ENCODE measurements around the gene PPM1B.

GRCh38 chr2:44163777-44164176 lies 4.9 kb upstream of the PPM1B start:
- TF ChIP-seq CTCF (tag by site-specific recombination; IDR thresholded peaks at IDR 0.05) (no peak), PRDM1 (tag by site-specific recombination; IDR thresholded peaks at IDR 0.05) (no peak), REST (tag by site-specific recombination; IDR thresholded peaks at IDR 0.05) (no peak), BCL11A (tag by site-specific recombination; IDR thresholded peaks at IDR 0.05; ENCODE audit: low read depth) (no peak), MYNN (tag by site-specific recombination; IDR thresholded peaks at IDR 0.05; ENCODE audit: borderline replicate concordance) (no peak), ZNF768 (tag by site-specific recombination; IDR thresholded peaks at IDR 0.05) (no peak), ZNF223 (tag by site-specific recombination; IDR thresholded peaks at IDR 0.05) (no peak), ZNF10 (tag by site-specific recombination; IDR thresholded peaks at IDR 0.05) (no peak)
